ENCODE results near the gene GLRX5. TPM values are rescaled to one million over a fixed set of nuclear protein-coding genes. Genes with fewer than 3 reads are reported as not detected.

GLRX5 gene
- total and polyA plus RNA-seq, 2 donors (not counting 1 experiment from before 2014, with no cell fraction given) = 28.4 to 47.6 TPM

DNA sequence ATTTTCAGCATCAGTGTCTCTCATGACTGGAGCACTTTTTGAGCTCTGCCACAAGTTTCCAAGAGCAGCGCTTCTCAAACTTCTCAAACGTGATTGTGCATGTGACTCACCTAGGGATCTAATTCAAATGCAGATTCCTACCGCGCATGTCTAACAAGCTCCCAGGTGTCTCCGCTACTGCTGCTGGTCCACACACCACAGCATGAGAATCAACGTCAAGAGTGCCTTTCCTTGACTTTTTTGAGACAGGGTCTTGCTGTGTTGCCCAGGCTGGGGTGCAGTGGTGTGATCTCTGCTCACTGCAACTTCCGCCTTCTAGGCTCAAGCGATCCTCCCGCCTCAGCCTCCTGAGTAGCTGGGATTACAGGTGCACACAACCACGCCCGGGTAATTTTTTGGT is 22.4 kb downstream of the GLRX5 start:
- Histone ChIP-seq H3K79me2 (ENCODE audit: control insufficient read depth, insufficient read depth, low read length) (no peaks in the 10 kb centered on the region), H3K9ac (ENCODE audit: insufficient read depth, low read length) (no peak overlapping the region), H2AFZ (ENCODE audit: low read length) (no peak overlapping the region), H3K4me1 (ENCODE audit: control insufficient read depth, extremely low read depth, insufficient read depth, low read length) (no peaks in the 10 kb centered on the region), H3K4me2 (ENCODE audit: extremely low read depth, insufficient read depth, low read length) (no peak overlapping the region), H3K4me3 (replicated peaks in 1 of 4; ENCODE audit: control extremely low read depth in 1 of 4, insufficient read depth in 1 of 4, low read depth in 3 of 4, low read length in 4 of 4) (no peak overlapping the region), H3K9me3 (ENCODE audit: control insufficient read depth, insufficient read depth, low read depth, low read length) (no peaks in the 10 kb centered on the region), H3K27me3 (ENCODE audit: control insufficient read depth, insufficient read depth, low read length) (no peaks in the 10 kb centered on the region), H3K27ac (ENCODE audit: insufficient read depth, low read length) (no peak overlapping the region), H4K20me1 (ENCODE audit: control insufficient read depth, extremely low read depth, insufficient read depth, low read length) (no peaks in the 10 kb centered on the region), H3K36me3 (ENCODE audit: control insufficient read depth, insufficient read depth, low read length) (no peaks in the 10 kb centered on the region)
- no peak for TF ChIP-seq EZH2 (IDR thresholded peaks at IDR 0.05; ENCODE audit: low read length, missing control alignments)
- TF ChIP-seq, protein P1, sequence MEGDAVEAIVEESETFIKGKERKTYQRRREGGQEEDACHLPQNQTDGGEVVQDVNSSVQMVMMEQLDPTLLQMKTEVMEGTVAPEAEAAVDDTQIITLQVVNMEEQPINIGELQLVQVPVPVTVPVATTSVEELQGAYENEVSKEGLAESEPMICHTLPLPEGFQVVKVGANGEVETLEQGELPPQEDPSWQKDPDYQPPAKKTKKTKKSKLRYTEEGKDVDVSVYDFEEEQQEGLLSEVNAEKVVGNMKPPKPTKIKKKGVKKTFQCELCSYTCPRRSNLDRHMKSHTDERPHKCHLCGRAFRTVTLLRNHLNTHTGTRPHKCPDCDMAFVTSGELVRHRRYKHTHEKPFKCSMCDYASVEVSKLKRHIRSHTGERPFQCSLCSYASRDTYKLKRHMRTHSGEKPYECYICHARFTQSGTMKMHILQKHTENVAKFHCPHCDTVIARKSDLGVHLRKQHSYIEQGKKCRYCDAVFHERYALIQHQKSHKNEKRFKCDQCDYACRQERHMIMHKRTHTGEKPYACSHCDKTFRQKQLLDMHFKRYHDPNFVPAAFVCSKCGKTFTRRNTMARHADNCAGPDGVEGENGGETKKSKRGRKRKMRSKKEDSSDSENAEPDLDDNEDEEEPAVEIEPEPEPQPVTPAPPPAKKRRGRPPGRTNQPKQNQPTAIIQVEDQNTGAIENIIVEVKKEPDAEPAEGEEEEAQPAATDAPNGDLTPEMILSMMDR (conservative IDR thresholded peaks at IDR 0.05 in 1 of 2, IDR thresholded peaks at IDR 0.05 in 1 of 2; ENCODE audit: low read depth in 1 of 2, low read length in 2 of 2) = no peak
- no peak for DNase-seq (ENCODE audit: low read depth in 2 of 2)

DNA sequence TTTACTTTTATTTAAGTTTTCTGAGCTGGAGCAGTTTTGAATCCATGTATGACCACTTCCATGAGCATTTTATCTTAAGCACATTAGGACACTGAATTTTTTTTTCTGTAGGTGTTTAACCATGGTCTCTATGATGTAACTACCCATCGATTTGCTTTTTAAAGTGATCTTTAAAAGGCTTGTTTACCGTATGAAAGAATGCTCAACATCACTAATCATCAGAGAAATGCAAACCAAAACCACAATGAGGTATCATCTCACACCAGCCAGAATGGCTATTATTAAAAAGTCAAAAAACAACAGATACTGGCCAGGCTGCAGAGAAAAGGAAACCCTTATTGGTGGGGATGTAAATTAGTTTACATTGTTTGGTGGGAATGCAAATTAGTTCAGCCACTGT is 23.0 kb downstream of the GLRX5 start:
- no peak for DNase-seq (ENCODE audit: low read depth in 2 of 2)
- Histone ChIP-seq H4K20me1 (ENCODE audit: control insufficient read depth, extremely low read depth, insufficient read depth, low read length) (no peaks in the 10 kb centered on the region), H3K4me1 (ENCODE audit: control insufficient read depth, extremely low read depth, insufficient read depth, low read length) (no peaks in the 10 kb centered on the region), H3K27ac (ENCODE audit: insufficient read depth, low read length) (no peak overlapping the region), H3K27me3 (ENCODE audit: control insufficient read depth, insufficient read depth, low read length) (no peaks in the 10 kb centered on the region), H3K9ac (ENCODE audit: insufficient read depth, low read length) (no peak overlapping the region), H3K79me2 (ENCODE audit: control insufficient read depth, insufficient read depth, low read length) (no peaks in the 10 kb centered on the region), H3K9me3 (ENCODE audit: control insufficient read depth, insufficient read depth, low read depth, low read length) (no peaks in the 10 kb centered on the region), H3K4me3 (replicated peaks in 1 of 4; ENCODE audit: control extremely low read depth in 1 of 4, insufficient read depth in 1 of 4, low read depth in 3 of 4, low read length in 4 of 4) (no peak overlapping the region), H3K36me3 (ENCODE audit: control insufficient read depth, insufficient read depth, low read length) (no peaks in the 10 kb centered on the region), H3K4me2 (ENCODE audit: extremely low read depth, insufficient read depth, low read length) (no peak overlapping the region), H2AFZ (ENCODE audit: low read length) (no peak overlapping the region)
- no peak for TF ChIP-seq EZH2 (IDR thresholded peaks at IDR 0.05; ENCODE audit: low read length, missing control alignments)
- TF ChIP-seq, protein P1 (conservative IDR thresholded peaks at IDR 0.05 in 1 of 2, IDR thresholded peaks at IDR 0.05 in 1 of 2; ENCODE audit: low read depth in 1 of 2, low read length in 2 of 2) = no peak

DNA sequence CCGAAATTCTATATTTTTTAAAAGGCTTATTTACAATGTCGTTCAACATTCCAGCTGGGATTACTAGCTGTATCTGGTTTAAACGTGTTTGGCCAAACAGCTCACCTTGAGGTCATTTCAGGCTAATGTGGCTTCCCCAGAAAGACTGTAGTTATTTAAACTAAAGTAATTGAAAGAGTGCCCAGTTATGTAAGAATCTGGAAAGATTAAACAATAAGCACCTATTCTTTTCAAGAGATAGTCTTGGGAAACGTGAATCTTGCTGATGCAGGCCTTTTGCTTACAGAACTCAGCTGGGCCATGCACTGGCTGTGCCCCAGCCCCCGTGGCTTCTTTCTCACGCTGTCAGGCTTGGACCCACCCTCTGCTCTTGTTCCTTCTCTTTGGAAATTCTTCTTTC is 24.4 kb downstream of the GLRX5 start:
- H3K36me3 ChIP-seq (ENCODE audit: control insufficient read depth, insufficient read depth, low read length) = no peaks in the 10 kb centered on the region
- no peaks in the 10 kb centered on the region for H4K20me1 ChIP-seq (ENCODE audit: control insufficient read depth, extremely low read depth, insufficient read depth, low read length)
- H3K79me2 ChIP-seq (ENCODE audit: control insufficient read depth, insufficient read depth, low read length) = no peaks in the 10 kb centered on the region
- no peak overlapping the region for H3K4me3 ChIP-seq (replicated peaks in 1 of 4; ENCODE audit: control extremely low read depth in 1 of 4, insufficient read depth in 1 of 4, low read depth in 3 of 4, low read length in 4 of 4)
- no peak for DNase-seq (ENCODE audit: low read depth in 2 of 2)
- no peak overlapping the region for H3K27ac ChIP-seq (ENCODE audit: insufficient read depth, low read length)
- TF ChIP-seq, protein P1 (conservative IDR thresholded peaks at IDR 0.05 in 1 of 2, IDR thresholded peaks at IDR 0.05 in 1 of 2; ENCODE audit: low read depth in 1 of 2, low read length in 2 of 2) = no peak
- no peak for TF ChIP-seq EZH2 (IDR thresholded peaks at IDR 0.05; ENCODE audit: low read length, missing control alignments)
- H3K9me3 ChIP-seq (ENCODE audit: control insufficient read depth, insufficient read depth, low read depth, low read length) = no peaks in the 10 kb centered on the region
- H3K4me1 ChIP-seq (ENCODE audit: control insufficient read depth, extremely low read depth, insufficient read depth, low read length) = no peaks in the 10 kb centered on the region
- H3K9ac ChIP-seq (ENCODE audit: insufficient read depth, low read length) = no peak overlapping the region
- no peak overlapping the region for H2AFZ ChIP-seq (ENCODE audit: low read length)
- H3K27me3 ChIP-seq (ENCODE audit: control insufficient read depth, insufficient read depth, low read length) = no peaks in the 10 kb centered on the region
- H3K4me2 ChIP-seq (ENCODE audit: extremely low read depth, insufficient read depth, low read length) = no peak overlapping the region

Data from fibroblast of lung (primary cell).